HepG2 (cell line): ENCODE results near the gene DOK7. TPM values are rescaled to one million over a fixed set of nuclear protein-coding genes. Genes with fewer than 3 reads are reported as not detected.

Experiments used
- ATAC-seq: fragments of 200-7000 bp; cut with Tn5 transposase; 3 replicates; pipeline ENCODE4 v1.9.1; 2020; ENCODE audit warnings: mild to moderate bottlenecking, moderate library complexity
- BruUV-seq: library from RNA; stranded (reverse); fragments of 400-500 nt; replicated peaks from 2 replicates; lab custom pipeline; 2021; lab: Mats Ljungman, UMichigan
- CTCF ChIA-PET: fragments of 300-600 bp; formaldehyde crosslinking; extraction: SDS; loops from one replicate; lab custom pipeline; 2021; ENCODE audit warnings: low total read pairs, inconsistent platforms, low intra/inter-chr PET ratio; lab: Yijun Ruan, JAX
- POLR2A ChIA-PET: fragments of 350-600 bp; sonication (Branson Sonifier 250); formaldehyde crosslinking; loops from one replicate; lab custom pipeline; 2020; ENCODE audit warnings: antibody characterized with exemption, inconsistent platforms; lab: Yijun Ruan, JAX
- DNase-seq: peaks from one replicate; pipeline ENCODE4 v3.0.0-alpha.2; 2015; ENCODE audit warnings: low spot score
- FAIRE-seq: peaks from 3 replicates; lab custom pipeline; 2011; peaks lifted over from hg19 to GRCh38; lab: Jason Lieb, UNC
- H2AFZ ChIP-seq: one replicate; pipeline ENCODE4 v1.6.1; 2011; ENCODE audit warnings: low read length, inconsistent platforms
- H3K27ac ChIP-seq: fragments of 300-600 bp; 3 replicates; pipeline ENCODE4 v1.8.0; 2011; ENCODE audit warnings: mixed run types, mild to moderate bottlenecking, mixed read lengths, low read length, inconsistent platforms; ENCODE audit not compliant: insufficient read depth; ENCODE audit errors: extremely low read length
- H3K27me3 ChIP-seq, 2 experiments: fragments of 200-600 bp in 1 of 2; 2 replicates in 1 of 2; 3 replicates in 1 of 2; pipeline versions ENCODE4 v1.6.0 to v1.8.0; 2011; ENCODE audit warnings: low read length in 2 of 2, mild to moderate bottlenecking in 2 of 2, moderate library complexity in 2 of 2, inconsistent platforms in 1 of 2; ENCODE audit not compliant: insufficient read depth in 2 of 2, control insufficient read depth in 1 of 2
- H3K36me3 ChIP-seq, 2 experiments: fragments of 200-600 bp in 1 of 2; replicated peaks in 1 of 2; 2 replicates in 1 of 2; 3 replicates in 1 of 2; pipeline versions ENCODE4 v1.5.1 to v1.8.0; 2011; ENCODE audit warnings: low read length in 2 of 2, inconsistent platforms in 1 of 2; ENCODE audit not compliant: insufficient read depth in 2 of 2, control insufficient read depth in 1 of 2
- H3K4me1 ChIP-seq: 2 replicates; pipeline ENCODE4 v1.5.1; 2012; ENCODE audit warnings: low read length, inconsistent platforms; ENCODE audit not compliant: insufficient read depth
- H3K4me2 ChIP-seq: 2 replicates; pipeline ENCODE4 v1.6.0; 2011; ENCODE audit warnings: low read depth, low read length, inconsistent platforms
- H3K4me3 ChIP-seq, 3 experiments: fragments of 200-600 bp in 1 of 3; sonication (generic), shearing (Covaris generic) in 1 of 3; replicated peaks in 1 of 3; 2 replicates each; pipeline ENCODE4 v1.5.1; 2011 to 2016; ENCODE audit warnings: low read length in 3 of 3, inconsistent platforms in 2 of 3, low read depth in 2 of 3, mild to moderate bottlenecking in 2 of 3, control low read depth in 1 of 3, mixed read lengths in 1 of 3; ENCODE audit not compliant: insufficient read depth in 1 of 3
- H3K79me2 ChIP-seq: one replicate; pipeline ENCODE4 v1.6.1; 2011; ENCODE audit warnings: low read length, inconsistent platforms; ENCODE audit not compliant: insufficient read depth
- H3K9ac ChIP-seq: 2 replicates; pipeline ENCODE4 v1.6.0; 2011; ENCODE audit warnings: mild to moderate bottlenecking, low read depth, low read length, inconsistent platforms; ENCODE audit not compliant: insufficient read depth
- H3K9me3 ChIP-seq: 2 replicates; pipeline ENCODE4 v1.5.1; 2012; ENCODE audit warnings: mild to moderate bottlenecking, low read length
- H4K20me1 ChIP-seq: 2 replicates; pipeline ENCODE4 v1.6.0; 2011; ENCODE audit warnings: inconsistent platforms, mild to moderate bottlenecking, low read length, moderate library complexity; ENCODE audit not compliant: insufficient read depth
- CENPBD1 ChIP-seq: sonication (generic); formaldehyde crosslinking; IDR thresholded peaks from 2 replicates; pipeline ENCODE4 v1.8.0; 2022; ENCODE audit warnings: missing genetic modification reagents, low read depth, mild to moderate bottlenecking, borderline replicate concordance
- GTF2F1 ChIP-seq: fragments of 150-350 bp; IDR thresholded peaks from 2 replicates; pipeline ENCODE4 v1.6.1; 2014; ENCODE audit warnings: low read length
- NFATC3 ChIP-seq: sonication (generic); formaldehyde crosslinking; IDR thresholded peaks from 2 replicates; pipeline ENCODE4 v1.5.1; 2020; ENCODE audit warnings: mild to moderate bottlenecking, missing genetic modification reagents
- SMARCE1 ChIP-seq: fragments of 450-650 bp; IDR thresholded peaks from 2 replicates; pipeline ENCODE4 v1.6.1; 2017; ENCODE audit warnings: borderline replicate concordance
- TMF1 ChIP-seq: sonication (generic); formaldehyde crosslinking; IDR thresholded peaks from 2 replicates; pipeline ENCODE4 v1.8.1; 2022; ENCODE audit warnings: low read depth, missing genetic modification reagents
- TRAFD1 ChIP-seq: sonication (generic); formaldehyde crosslinking; IDR thresholded peaks from 2 replicates; pipeline ENCODE4 v1.5.1; 2020; ENCODE audit warnings: missing genetic modification reagents, mild to moderate bottlenecking, borderline replicate concordance
- ZBTB20 ChIP-seq: sonication (generic); formaldehyde crosslinking; IDR thresholded peaks from 2 replicates; pipeline ENCODE4 v1.8.1; 2023; ENCODE audit warnings: missing genetic modification reagents, low read depth, mild to moderate bottlenecking, borderline replicate concordance
- ZBTB37 ChIP-seq: sonication (generic); formaldehyde crosslinking; IDR thresholded peaks from 2 replicates; pipeline ENCODE4 v1.4.0; 2020; ENCODE audit warnings: mild to moderate bottlenecking, missing genetic modification reagents
- ZFP62 ChIP-seq: sonication (generic); formaldehyde crosslinking; IDR thresholded peaks from 2 replicates; pipeline ENCODE4 v1.4.0; 2020; ENCODE audit warnings: missing genetic modification reagents
- ZMYM2 ChIP-seq: sonication (generic); formaldehyde crosslinking; IDR thresholded peaks from 2 replicates; pipeline ENCODE4 v1.8.0; 2022; ENCODE audit warnings: mild to moderate bottlenecking, missing genetic modification reagents
- ZNF207 ChIP-seq: fragments of 450-650 bp; IDR thresholded peaks from 2 replicates; pipeline ENCODE4 v1.6.1; 2016; ENCODE audit warnings: antibody characterized with exemption, borderline replicate concordance
- ZNF564 ChIP-seq: sonication (generic); formaldehyde crosslinking; IDR thresholded peaks from 2 replicates; pipeline ENCODE4 v1.8.1; 2023; ENCODE audit warnings: mild to moderate bottlenecking, missing genetic modification reagents
- ZNF746 ChIP-seq: sonication (generic); formaldehyde crosslinking; IDR thresholded peaks from 2 replicates; pipeline ENCODE4 v1.8.0; 2022; ENCODE audit warnings: mild to moderate bottlenecking, missing genetic modification reagents
- ZNF816 ChIP-seq: sonication (generic); formaldehyde crosslinking; IDR thresholded peaks from 2 replicates; pipeline ENCODE4 v1.8.0; 2022; ENCODE audit warnings: missing genetic modification reagents, mild to moderate bottlenecking, borderline replicate concordance
- WGBS: methylation state at CpG from one replicate; pipeline ENCODE4 v1.1.6; 2017; ENCODE audit warnings: low lambda C conversion rate; 5-methylcytosine and 5-hydroxymethylcytosine counted together
- in situ Hi-C: cut with HindIII; loops from 2 replicates; pipeline ENCODE4 v1.10.0; 2017; ENCODE audit warnings: low pct_unique_long_range_greater_than_20kb; ENCODE audit not compliant: extremely low pct_ligation_motif_present
- intact Hi-C: fragments of 100-400 bp; cut with micrococcal nuclease; formaldehyde crosslinking; loops from one replicate; pipeline ENCODE4 v1.10.0; 2022; ENCODE audit not compliant: unreplicated experiment
- polyA plus RNA-seq, 8 experiments: library from polyadenylated mRNA; depleted of rRNA in 3 of 8; stranded (reverse) in 7 of 8; unstranded in 1 of 8; fragments of >200 nt; fragmentation: Illumina TruSeq in 4 of 8; extraction: Trizol in 4 of 8; gene quantifications; 2 replicates each; pipeline versions ENCODE4 v1.2.1 to v1.2.3, GENCODE V29; 2011 to 2016; ENCODE audit warnings: low read depth in 4 of 8, missing spikeins in 1 of 8, mixed read lengths in 1 of 8; ENCODE audit not compliant: insufficient read depth in 1 of 8
- total RNA-seq, 5 experiments: library from RNA; depleted of rRNA; stranded (reverse); fragments of >200 nt; fragmentation: Illumina TruSeq; extraction: Trizol; gene quantifications; 2 replicates each; pipeline ENCODE4 v1.2.3, GENCODE V29; 2016; ENCODE audit warnings: low read depth in 1 of 5

The DOK7 gene
- total and polyA plus RNA-seq, 2 of the 13 experiments (the other 11 are each of a cell fraction or from before 2014, with no cell fraction given): 0.03 to 0.07 TPM

GRCh38 chr4:3475713-3476260, 12.7 kb downstream of the DOK7 start:
- BruUV-seq: no TSS peak
- Histone ChIP-seq H3K27me3 (peaks cover 19 to 73% of the 10 kb centered on the region in 2 experiments), H4K20me1 (no peaks in the 10 kb centered on the region), H3K9ac (no peak overlapping the region), H3K9me3 (no peaks in the 10 kb centered on the region), H3K79me2 (no peaks in the 10 kb centered on the region), H3K4me1 (peaks cover 19% of the 10 kb centered on the region)
- DNase-seq (no peak), ATAC-seq (no peak), FAIRE-seq (no peak)
- WGBS: 30% methylated on average over 14 of the region's 22 CpGs
- intact Hi-C loops: no loop called here
- TF ChIP-seq ZNF746 (CRISPR knock-in tag): no peak
- no peak for TF ChIP-seq CENPBD1 (CRISPR knock-in tag)
- no peak for TF ChIP-seq ZBTB20
- TF ChIP-seq ZNF564 (CRISPR knock-in tag): no peak
- TF ChIP-seq ZFP62 (CRISPR knock-in tag): no peak
- TF ChIP-seq TMF1 (CRISPR knock-in tag): no peak
- TF ChIP-seq, all 625 proteins: peak for 0
- in situ Hi-C loops: no loop called here
- no peak overlapping the region for H3K27ac ChIP-seq
- CTCF ChIA-PET: no interaction called here
- H3K36me3 ChIP-seq: no peaks in the 10 kb centered on the region
- POLR2A ChIA-PET: no interaction called here
- H3K4me3 ChIP-seq: no peak overlapping the region
- no peak overlapping the region for H2AFZ ChIP-seq
- no peak overlapping the region for H3K4me2 ChIP-seq

GRCh38 chr4:3476341-3476747, 13.2 kb downstream of the DOK7 start:
- WGBS: 29% methylated on average over 13 of the region's 22 CpGs
- in situ Hi-C loops: no loop called here
- ATAC-seq (peak; percentile 51), FAIRE-seq (peak; percentile 23), DNase-seq (peak; percentile 29)
- BruUV-seq: no TSS peak
- H3K36me3 ChIP-seq: no peaks in the 10 kb centered on the region
- peaks cover 15 to 73% of the 10 kb centered on the region in 2 experiments for H3K27me3 ChIP-seq
- CTCF ChIA-PET: no interaction called here
- no peak overlapping the region for H3K4me3 ChIP-seq
- POLR2A ChIA-PET: no interaction called here
- H3K27ac ChIP-seq: no peak overlapping the region
- no peak overlapping the region for H2AFZ ChIP-seq
- no peaks in the 10 kb centered on the region for H3K79me2 ChIP-seq
- no peak overlapping the region for H3K4me2 ChIP-seq
- intact Hi-C loops: no loop called here
- no peaks in the 10 kb centered on the region for H3K9me3 ChIP-seq
- H3K9ac ChIP-seq: no peak overlapping the region
- no peaks in the 10 kb centered on the region for H4K20me1 ChIP-seq
- H3K4me1 ChIP-seq: peaks cover 23% of the 10 kb centered on the region
- no peak for TF ChIP-seq ZNF816 (CRISPR knock-in tag)
- TF ChIP-seq NFATC3 (CRISPR knock-in tag): no peak
- no peak for TF ChIP-seq SMARCE1
- TF ChIP-seq GTF2F1: no peak
- TF ChIP-seq ZMYM2 (CRISPR knock-in tag): no peak
- no peak for TF ChIP-seq ZBTB37
- no peak for TF ChIP-seq TRAFD1 (CRISPR knock-in tag)
- TF ChIP-seq ZNF207: no peak
